Effector CD4-positive, alpha-beta T cell (primary cell): ENCODE results near the gene SYK.

Source experiments
- DNase-seq: peaks from one replicate; pipeline ENCODE4 v3.0.0-alpha.2; 2020

The SYK gene

GRCh38 chr9:90907790-90908189, 106.2 kb downstream of the SYK start:
- DNase-seq = no peak

- DNase-seq = no peak
These were observed 107.6 kb downstream of the SYK start for GRCh38 chr9:90909225-90909624.

GRCh38 chr9:90909747-90910283, 108.2 kb downstream of the SYK start:
- DNase-seq = no peak

GRCh38 chr9:90914196-90914595, 112.6 kb downstream of the SYK start:
- no peak for DNase-seq

GRCh38 chr9:90914868-90915483, 113.4 kb downstream of the SYK start:
- peak; percentile 62 for DNase-seq

GRCh38 chr9:90915693-90916092, 114.1 kb downstream of the SYK start:
- no peak for DNase-seq

- no peak for DNase-seq
These were observed 114.6 kb downstream of the SYK start for GRCh38 chr9:90916147-90916734.

GRCh38 chr9:90919883-90920282, 118.3 kb downstream of the SYK start:
- DNase-seq = no peak

- DNase-seq = no peak
These were observed 119.5 kb downstream of the SYK start for GRCh38 chr9:90921104-90921503.

- no peak for DNase-seq
These were observed 120.3 kb downstream of the SYK start for GRCh38 chr9:90921969-90922368.

- no peak for DNase-seq
These were observed 124.1 kb downstream of the SYK start for GRCh38 chr9:90925581-90926257.

GRCh38 chr9:90926936-90927335, 125.3 kb downstream of the SYK start:
- DNase-seq = no peak

- DNase-seq = no peak
These were observed 125.9 kb downstream of the SYK start for GRCh38 chr9:90927496-90927895.

GRCh38 chr9:90929626-90930025, 128.0 kb downstream of the SYK start:
- no peak for DNase-seq

- no peak for DNase-seq
These were observed 131.8 kb downstream of the SYK start for GRCh38 chr9:90933468-90933867.

GRCh38 chr9:90939351-90939750, 137.7 kb downstream of the SYK start:
- no peak for DNase-seq

GRCh38 chr9:90940280-90940679, 138.7 kb downstream of the SYK start:
- no peak for DNase-seq

GRCh38 chr9:90941661-90942060, 140.0 kb downstream of the SYK start:
- DNase-seq = no peak

- no peak for DNase-seq
These were observed 140.9 kb downstream of the SYK start for GRCh38 chr9:90942555-90942954.

GRCh38 chr9:90943341-90943740, 141.7 kb downstream of the SYK start:
- no peak for DNase-seq

GRCh38 chr9:90945336-90945735, 143.7 kb downstream of the SYK start:
- DNase-seq = no peak

GRCh38 chr9:90946982-90947381, 145.4 kb downstream of the SYK start:
- DNase-seq = no peak
